KMS-11 (cell line): ENCODE data around the gene PMPCA.
"Not testable (repeated sequence)": the region's sequence is repeated elsewhere in the genome, so short reads cannot be mapped to it uniquely, and the experiment has no call there.

Experiments used
- H2AFZ ChIP-seq: fragments of 200-600 bp; sonication (generic); 2 replicates; pipeline ENCODE4 v1.6.1; 2016; ENCODE audit warnings: antibody characterized with exemption, mixed run types, low read depth
- H3K27ac ChIP-seq: fragments of 200-600 bp; sonication (generic); 2 replicates; pipeline ENCODE4 v1.6.1; 2016; ENCODE audit warnings: mild to moderate bottlenecking, mixed run types
- H3K27me3 ChIP-seq: fragments of 200-600 bp; sonication (generic); 2 replicates; pipeline ENCODE4 v1.6.1; 2017; ENCODE audit warnings: mild to moderate bottlenecking, low read depth, mixed run types, moderate library complexity; ENCODE audit not compliant: insufficient read depth
- H3K36me3 ChIP-seq: fragments of 200-600 bp; sonication (generic); 2 replicates; pipeline ENCODE4 v1.6.1; 2017; ENCODE audit warnings: mild to moderate bottlenecking, mixed run types; ENCODE audit not compliant: insufficient read depth
- H3K4me1 ChIP-seq: fragments of 200-600 bp; sonication (generic); 2 replicates; pipeline ENCODE4 v1.6.1; 2016; ENCODE audit warnings: mild to moderate bottlenecking, low read depth, mixed run types; ENCODE audit not compliant: poor library complexity, severe bottlenecking
- H3K4me2 ChIP-seq: fragments of 200-600 bp; sonication (generic); 2 replicates; pipeline ENCODE4 v1.7.0; 2016; ENCODE audit warnings: mild to moderate bottlenecking, mixed run types
- H3K4me3 ChIP-seq: fragments of 200-600 bp; sonication (generic); IDR thresholded peaks from 2 replicates; pipeline ENCODE4 v1.6.1; 2017; ENCODE audit warnings: low read depth, low read length, mixed read lengths; ENCODE audit not compliant: insufficient read depth
- H3K79me2 ChIP-seq: fragments of 200-600 bp; sonication (generic); 2 replicates; pipeline ENCODE4 v1.6.1; 2016; ENCODE audit warnings: low read depth, mixed run types; ENCODE audit not compliant: insufficient read depth
- H3K9ac ChIP-seq: fragments of 200-600 bp; sonication (generic); 2 replicates; pipeline ENCODE4 v1.6.1; 2016; ENCODE audit warnings: mild to moderate bottlenecking, mixed run types
- H4K20me1 ChIP-seq: fragments of 200-600 bp; sonication (generic); 2 replicates; pipeline ENCODE4 v1.6.1; 2016; ENCODE audit warnings: mild to moderate bottlenecking, mixed run types; ENCODE audit not compliant: insufficient read depth
- CTCF ChIP-seq: fragments of 200-600 bp; sonication (generic); conservative IDR thresholded peaks from 2 replicates; pipeline ENCODE4 v1.6.1; 2017; ENCODE audit warnings: low read depth, mild to moderate bottlenecking, antibody characterized with exemption, low read length, moderate library complexity, mixed read lengths

Gene PMPCA

GRCh38 chr9:136405481-136405880, 5.0 kb upstream of the PMPCA start:
- Histone ChIP-seq H3K9ac (no peak overlapping the region), H3K27ac (peak overlapping the region; percentile 49), H3K36me3 (no peaks in the 10 kb centered on the region), H3K27me3 (no peaks in the 10 kb centered on the region), H3K79me2 (peaks cover 25% of the 10 kb centered on the region), H3K4me3 (no peak overlapping the region), H3K4me1 (peaks cover 65% of the 10 kb centered on the region), H4K20me1 (no peaks in the 10 kb centered on the region), H2AFZ (no peak overlapping the region), H3K4me2 (peak overlapping the region; percentile 55)
- TF ChIP-seq CTCF: no peak

- Histone ChIP-seq H3K79me2 (peaks cover 29% of the 10 kb centered on the region), H3K4me1 (peaks cover 61% of the 10 kb centered on the region), H3K4me2 (peak overlapping the region; percentile 55), H3K27ac (peak overlapping the region; percentile 49)
- H3K27me3 ChIP-seq, H3K9ac ChIP-seq, H3K4me3 ChIP-seq, H4K20me1 ChIP-seq, H3K36me3 ChIP-seq, H2AFZ ChIP-seq: not testable (repeated sequence)
Observed at GRCh38 chr9:136405904-136406303, 4.6 kb upstream of the PMPCA start.

GRCh38 chr9:136407061-136407460, 3.4 kb upstream of the PMPCA start:
- H3K79me2 ChIP-seq: peaks cover 41% of the 10 kb centered on the region
- not testable (repeated sequence) for H4K20me1 ChIP-seq, H2AFZ ChIP-seq, H3K4me3 ChIP-seq, H3K9ac ChIP-seq, H3K27me3 ChIP-seq, H3K36me3 ChIP-seq
- H3K27ac ChIP-seq: peak overlapping the region; percentile 49; the same call in 1 of the 2 replicates
- peak overlapping the region; percentile 52; the same call in 1 of the 2 replicates for H3K4me2 ChIP-seq
- H3K4me1 ChIP-seq: peaks cover 67% of the 10 kb centered on the region

- peaks cover 67% of the 10 kb centered on the region for H3K4me1 ChIP-seq
- no peak overlapping the region for H3K9ac ChIP-seq
- no peaks in the 10 kb centered on the region for H3K36me3 ChIP-seq
Observed at GRCh38 chr9:136407911-136408310, 2.5 kb upstream of the PMPCA start.

GRCh38 chr9:136409557-136410455, 652 bp upstream of the PMPCA start:
- Histone ChIP-seq H3K4me2 (peak overlapping the region; percentile 91), H3K27ac (peak overlapping the region; percentile 74), H3K36me3 (no peaks in the 10 kb centered on the region), H3K27me3 (no peaks in the 10 kb centered on the region), H3K4me1 (peaks cover 49% of the 10 kb centered on the region), H3K79me2 (peaks cover 52% of the 10 kb centered on the region), H3K9ac (peak overlapping the region; percentile 93), H3K4me3 (no peak overlapping the region), H4K20me1 (peaks cover 4% of the 10 kb centered on the region; the same call in 1 of the 2 replicates), H2AFZ (peak overlapping the region; percentile 32; the same call in 1 of the 2 replicates)
- TF ChIP-seq CTCF: no peak

More at GRCh38 chr9:136407911-136408310, 2.5 kb upstream of the PMPCA start:
- Histone ChIP-seq H3K27ac (no peak overlapping the region), H3K79me2 (peaks cover 49% of the 10 kb centered on the region), H3K4me2 (no peak overlapping the region), H3K27me3 (no peaks in the 10 kb centered on the region), H4K20me1 (peaks cover 4% of the 10 kb centered on the region; the same call in 1 of the 2 replicates), H3K4me3 (no peak overlapping the region), H2AFZ (no peak overlapping the region)
- TF ChIP-seq CTCF: no peak
